Measurements from ENCODE around the gene EPO.

EPO gene

DNA sequence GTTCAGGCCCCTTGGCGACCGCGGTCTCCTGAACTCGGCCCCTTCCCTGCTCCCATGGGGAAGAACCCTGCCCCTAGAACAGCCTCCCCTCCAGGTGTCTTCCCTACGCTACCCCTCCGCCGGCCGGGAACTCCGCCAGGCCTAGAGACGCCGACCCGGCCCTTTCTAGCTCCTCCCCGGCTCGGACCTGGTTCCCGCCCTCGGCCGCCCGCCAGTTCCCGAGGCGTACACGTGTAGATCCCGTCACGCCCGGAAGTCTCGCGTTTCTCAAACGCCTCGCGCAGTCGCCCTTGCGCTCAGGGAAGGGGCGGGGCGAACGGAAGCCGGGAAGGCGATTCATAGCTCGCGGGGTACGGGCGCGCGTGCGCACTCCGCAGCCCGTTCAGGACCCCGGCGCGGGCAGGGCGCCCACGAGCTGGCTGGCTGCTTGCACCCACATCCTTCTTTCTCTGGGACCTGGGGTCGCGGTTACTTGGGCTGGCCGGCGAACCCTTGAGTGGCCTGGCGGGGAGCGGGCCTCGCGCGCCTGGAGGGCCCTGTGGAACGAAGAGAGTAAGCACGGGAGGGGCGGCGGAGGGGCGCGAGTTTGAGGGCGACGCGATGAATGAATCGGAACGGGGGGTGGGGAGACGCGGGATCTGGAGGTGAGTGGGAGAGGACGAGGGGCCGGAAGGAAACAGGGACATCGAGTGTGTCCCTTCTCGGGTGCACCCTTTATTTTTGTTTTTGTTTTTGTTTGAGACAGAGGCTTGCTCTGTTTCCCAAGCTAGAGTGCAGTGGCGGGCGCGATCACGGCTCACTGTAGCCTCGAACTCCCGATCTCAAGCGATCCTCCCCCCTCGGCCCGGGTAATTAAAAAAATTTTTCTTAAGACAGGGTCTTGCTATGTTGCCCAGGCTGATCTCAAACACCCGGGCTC, 14.3 kb upstream of the EPO start, which contains the start of gene POP7:
TSS of gene POP7 (plus strand) at position 369 of the 919 bp plus-strand sequence. CDS start 710 bp downstream, outside the sequence.
- no peaks in the 10 kb centered on the region for H3K79me2 ChIP-seq

DNA sequence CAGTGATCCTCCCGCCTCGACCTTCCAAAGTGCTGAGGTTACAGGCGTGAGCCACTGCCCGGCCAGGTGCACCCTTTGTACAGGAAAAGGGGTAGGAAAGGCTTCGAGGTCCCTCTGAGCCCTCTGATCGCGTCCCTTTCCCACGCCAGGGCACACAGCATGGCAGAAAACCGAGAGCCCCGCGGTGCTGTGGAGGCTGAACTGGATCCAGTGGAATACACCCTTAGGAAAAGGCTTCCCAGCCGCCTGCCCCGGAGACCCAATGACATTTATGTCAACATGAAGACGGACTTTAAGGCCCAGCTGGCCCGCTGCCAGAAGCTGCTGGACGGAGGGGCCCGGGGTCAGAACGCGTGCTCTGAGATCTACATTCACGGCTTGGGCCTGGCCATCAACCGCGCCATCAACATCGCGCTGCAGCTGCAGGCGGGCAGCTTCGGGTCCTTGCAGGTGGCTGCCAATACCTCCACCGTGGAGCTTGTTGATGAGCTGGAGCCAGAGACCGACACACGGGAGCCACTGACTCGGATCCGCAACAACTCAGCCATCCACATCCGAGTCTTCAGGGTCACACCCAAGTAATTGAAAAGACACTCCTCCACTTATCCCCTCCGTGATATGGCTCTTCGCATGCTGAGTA, 13.5 kb upstream of the EPO start:
- H3K36me3 ChIP-seq (ENCODE audit: control insufficient read depth, insufficient read depth, low read length), result no peaks in the 10 kb centered on the region
- H2AFZ ChIP-seq, result peak overlapping the region; percentile 98
- no peaks in the 10 kb centered on the region for H3K9me3 ChIP-seq (ENCODE audit: control insufficient read depth, low read length)
- peak overlapping the region; percentile 99 for H3K4me3 ChIP-seq (ENCODE audit: low read depth, low read length)
- peak overlapping the region; percentile 96 for H3K9ac ChIP-seq
- H3K27ac ChIP-seq, result peak overlapping the region; percentile 89
- TF ChIP-seq, protein P1, sequence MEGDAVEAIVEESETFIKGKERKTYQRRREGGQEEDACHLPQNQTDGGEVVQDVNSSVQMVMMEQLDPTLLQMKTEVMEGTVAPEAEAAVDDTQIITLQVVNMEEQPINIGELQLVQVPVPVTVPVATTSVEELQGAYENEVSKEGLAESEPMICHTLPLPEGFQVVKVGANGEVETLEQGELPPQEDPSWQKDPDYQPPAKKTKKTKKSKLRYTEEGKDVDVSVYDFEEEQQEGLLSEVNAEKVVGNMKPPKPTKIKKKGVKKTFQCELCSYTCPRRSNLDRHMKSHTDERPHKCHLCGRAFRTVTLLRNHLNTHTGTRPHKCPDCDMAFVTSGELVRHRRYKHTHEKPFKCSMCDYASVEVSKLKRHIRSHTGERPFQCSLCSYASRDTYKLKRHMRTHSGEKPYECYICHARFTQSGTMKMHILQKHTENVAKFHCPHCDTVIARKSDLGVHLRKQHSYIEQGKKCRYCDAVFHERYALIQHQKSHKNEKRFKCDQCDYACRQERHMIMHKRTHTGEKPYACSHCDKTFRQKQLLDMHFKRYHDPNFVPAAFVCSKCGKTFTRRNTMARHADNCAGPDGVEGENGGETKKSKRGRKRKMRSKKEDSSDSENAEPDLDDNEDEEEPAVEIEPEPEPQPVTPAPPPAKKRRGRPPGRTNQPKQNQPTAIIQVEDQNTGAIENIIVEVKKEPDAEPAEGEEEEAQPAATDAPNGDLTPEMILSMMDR (IDR thresholded peaks at IDR 0.05), result no peak
- H3K4me1 ChIP-seq, result peaks cover 5% of the 10 kb centered on the region
- peak overlapping the region; percentile 93 for H3K4me2 ChIP-seq (ENCODE audit: low read length)
- no peaks in the 10 kb centered on the region for H3K27me3 ChIP-seq (ENCODE audit: control insufficient read depth, insufficient read depth, low read length)
- no peaks in the 10 kb centered on the region for H3K79me2 ChIP-seq

More for the DNA sequence above, 14.3 kb upstream of the EPO start, which contains the start of gene POP7:
- peak within 1 kb of the TSS; percentile 93 for H3K4me2 ChIP-seq (ENCODE audit: low read length)
- no peaks in the 10 kb centered on the region for H3K36me3 ChIP-seq (ENCODE audit: control insufficient read depth, insufficient read depth, low read length)
- peaks cover 5% of the 10 kb centered on the region for H3K4me1 ChIP-seq
- peak within 1 kb of the TSS; percentile 89 for H3K27ac ChIP-seq
- peak within 1 kb of the TSS; percentile 96 for H3K9ac ChIP-seq
- H3K4me3 ChIP-seq (ENCODE audit: low read depth, low read length), result peak within 1 kb of the TSS; percentile 99
- no peaks in the 10 kb centered on the region for H3K27me3 ChIP-seq (ENCODE audit: control insufficient read depth, insufficient read depth, low read length)
- peak within 1 kb of the TSS; percentile 98 for H2AFZ ChIP-seq
- TF ChIP-seq, protein P1 (IDR thresholded peaks at IDR 0.05), result no peak
- no peaks in the 10 kb centered on the region for H3K9me3 ChIP-seq (ENCODE audit: control insufficient read depth, low read length)

DNA sequence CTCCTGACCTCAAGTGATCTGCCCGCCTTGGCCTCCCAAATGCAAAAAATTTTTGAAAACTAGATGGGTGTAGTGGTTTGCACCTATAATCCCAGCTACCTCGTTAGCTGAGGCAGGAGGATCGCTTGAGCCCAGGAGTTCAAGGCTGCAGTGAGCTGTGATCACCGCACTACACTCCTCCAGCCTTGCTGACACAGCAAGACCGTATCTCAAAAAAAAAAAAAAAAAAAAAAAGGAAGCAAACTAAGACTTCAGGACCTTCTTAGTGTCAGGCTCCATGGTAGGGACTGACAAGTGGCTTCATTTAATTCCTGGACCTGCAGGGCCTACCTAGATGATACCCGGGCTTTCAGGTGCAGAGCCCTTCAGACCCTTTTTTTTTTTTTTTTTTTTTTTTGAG, 11.9 kb upstream of the EPO start:
- Histone ChIP-seq H3K4me1 (peaks cover 5% of the 10 kb centered on the region), H3K27ac (no peak overlapping the region), H3K4me3 (ENCODE audit: low read depth, low read length) (no peak overlapping the region), H3K9me3 (ENCODE audit: control insufficient read depth, low read length) (no peaks in the 10 kb centered on the region), H3K9ac (no peak overlapping the region), H3K4me2 (ENCODE audit: low read length) (no peak overlapping the region), H3K79me2 (no peaks in the 10 kb centered on the region), H2AFZ (no peak overlapping the region), H3K36me3 (ENCODE audit: control insufficient read depth, insufficient read depth, low read length) (no peaks in the 10 kb centered on the region), H3K27me3 (ENCODE audit: control insufficient read depth, insufficient read depth, low read length) (no peaks in the 10 kb centered on the region)
- TF ChIP-seq, protein P1 (IDR thresholded peaks at IDR 0.05), result no peak

DNA sequence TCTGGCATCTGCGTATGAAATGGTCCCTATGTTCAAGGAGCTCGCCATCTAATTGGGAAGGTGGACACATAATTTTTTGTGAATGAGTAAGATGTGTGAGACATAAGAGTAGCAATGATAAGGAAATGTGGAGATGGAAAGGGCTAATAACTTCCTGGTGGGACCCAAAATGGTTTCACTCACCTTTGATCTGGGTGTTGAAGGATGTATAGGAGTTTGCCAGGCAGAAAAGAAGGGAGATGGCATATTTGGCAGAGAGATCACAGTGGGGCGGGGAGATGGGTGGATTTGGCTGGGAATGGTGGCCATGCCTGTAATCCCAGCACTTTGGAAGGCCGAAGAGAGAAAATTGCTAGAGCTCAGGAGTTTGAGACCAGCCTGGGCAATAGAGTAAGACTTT, 9.8 kb upstream of the EPO start:
- Histone ChIP-seq H3K79me2 (no peaks in the 10 kb centered on the region), H3K36me3 (ENCODE audit: control insufficient read depth, insufficient read depth, low read length) (no peaks in the 10 kb centered on the region), H3K4me2 (ENCODE audit: low read length) (no peak overlapping the region), H3K4me3 (ENCODE audit: low read depth, low read length) (no peak overlapping the region), H3K9ac (no peak overlapping the region), H2AFZ (no peak overlapping the region), H3K27ac (no peak overlapping the region), H3K27me3 (ENCODE audit: control insufficient read depth, insufficient read depth, low read length) (no peaks in the 10 kb centered on the region), H3K9me3 (ENCODE audit: control insufficient read depth, low read length) (no peaks in the 10 kb centered on the region), H3K4me1 (peaks cover 5% of the 10 kb centered on the region)
- TF ChIP-seq, protein P1 (IDR thresholded peaks at IDR 0.05), result no peak

Data from parathyroid adenoma (tissue), 2 donors.